IMR-90 (cell line): ENCODE data around the gene SPATA46. TPM values are rescaled to one million over a fixed set of nuclear protein-coding genes. Genes with fewer than 3 reads are reported as not detected.

Experiments
- ATAC-seq: fragments of 200-7000 bp; cut with Tn5 transposase; 2 replicates; pipeline ENCODE4 v1.9.1; 2020; ENCODE audit warnings: low read depth, mild to moderate bottlenecking, moderate library complexity
- BruUV-seq: library from RNA; stranded (reverse); fragments of 400-500 nt; replicated peaks from 2 replicates; lab custom pipeline; 2021; lab: Mats Ljungman, UMichigan
- CTCF ChIA-PET: fragments of 300-600 bp; formaldehyde crosslinking; extraction: SDS; loops from one replicate; lab custom pipeline; 2021; ENCODE audit warnings: antibody characterized with exemption; lab: Yijun Ruan, JAX
- POLR2A ChIA-PET: fragments of 300-600 bp; sonication (Branson Sonifier 250); formaldehyde crosslinking; loops from one replicate; lab custom pipeline; 2022; ENCODE audit warnings: antibody characterized with exemption; ENCODE audit not compliant: unreplicated experiment; lab: Charles Lee
- DNase-seq: peaks from one replicate; pipeline ENCODE4 v3.0.0; 2013
- H2AFZ ChIP-seq: replicated peaks from 2 replicates; pipeline ENCODE3; 2013; ENCODE audit warnings: low read length, mild to moderate bottlenecking; ENCODE audit not compliant: poor library complexity
- H2AK5ac ChIP-seq: 2 replicates; pipeline ENCODE4 v1.6.1; 2013; ENCODE audit warnings: low read depth, low read length, inconsistent platforms
- H2AK9ac ChIP-seq: replicated peaks from 2 replicates; pipeline ENCODE3; 2013; ENCODE audit warnings: mild to moderate bottlenecking, low read depth, low read length, moderate library complexity; ENCODE audit not compliant: poor library complexity
- H2BK120ac ChIP-seq: 2 replicates; pipeline ENCODE4 v1.6.1; 2013; ENCODE audit warnings: low read depth, low read length, inconsistent platforms
- H2BK15ac ChIP-seq: 3 replicates; pipeline ENCODE4 v1.6.1; 2013; ENCODE audit warnings: low read depth, low read length, inconsistent platforms
- H2BK20ac ChIP-seq: 2 replicates; pipeline ENCODE4 v1.6.1; 2013; ENCODE audit warnings: low read depth, mild to moderate bottlenecking, inconsistent platforms, low read length, moderate library complexity
- H2BK5ac ChIP-seq: 2 replicates; pipeline ENCODE4 v1.6.1; 2013; ENCODE audit warnings: mild to moderate bottlenecking, low read depth, low read length, inconsistent platforms; ENCODE audit not compliant: poor library complexity, severe bottlenecking
- H3K14ac ChIP-seq: replicated peaks from 2 replicates; pipeline ENCODE4 v1.6.1; 2013; ENCODE audit warnings: low read depth, low read length, inconsistent platforms
- H3K18ac ChIP-seq: 2 replicates; pipeline ENCODE4 v1.6.1; 2013; ENCODE audit warnings: low read depth, low read length, control low read depth
- H3K23ac ChIP-seq: 2 replicates; pipeline ENCODE4 v1.6.1; 2013; ENCODE audit warnings: low read depth, low read length, inconsistent platforms
- H3K27ac ChIP-seq: 2 replicates; pipeline ENCODE4 v1.5.1; 2013; ENCODE audit warnings: mild to moderate bottlenecking, control low read depth, low read length; ENCODE audit not compliant: insufficient read depth
- H3K27me3 ChIP-seq: 2 replicates; pipeline ENCODE4 v1.6.1; 2013; ENCODE audit warnings: low read length; ENCODE audit not compliant: control insufficient read depth, insufficient read depth
- H3K36me3 ChIP-seq: 2 replicates; pipeline ENCODE4 v1.6.1; 2013; ENCODE audit warnings: low read length, mixed read lengths; ENCODE audit not compliant: control insufficient read depth, insufficient read depth
- H3K4ac ChIP-seq: 2 replicates; pipeline ENCODE4 v1.6.1; 2013; ENCODE audit warnings: low read depth, low read length, inconsistent platforms
- H3K4me1 ChIP-seq: 2 replicates; pipeline ENCODE4 v1.6.1; 2013; ENCODE audit warnings: low read length, mixed read lengths; ENCODE audit not compliant: control insufficient read depth, insufficient read depth
- H3K4me2 ChIP-seq: 2 replicates; pipeline ENCODE4 v1.6.1; 2013; ENCODE audit warnings: low read depth, mild to moderate bottlenecking, control low read depth, low read length, moderate library complexity
- H3K4me3 ChIP-seq: 2 replicates; pipeline ENCODE4 v1.5.1; 2013; ENCODE audit warnings: low read depth, mild to moderate bottlenecking, control low read depth, low read length, moderate library complexity; ENCODE audit not compliant: insufficient read depth
- H3K56ac ChIP-seq: 2 replicates; pipeline ENCODE4 v1.6.1; 2013; ENCODE audit warnings: low read length, inconsistent platforms; ENCODE audit not compliant: insufficient read depth; ENCODE audit errors: extremely low read depth
- H3K79me1 ChIP-seq, 2 experiments: 2 replicates each; pipeline ENCODE4 v1.6.1; 2013; ENCODE audit warnings: low read length in 2 of 2, inconsistent platforms in 1 of 2, low read depth in 1 of 2
- H3K9ac ChIP-seq: 2 replicates; pipeline ENCODE4 v1.6.1; 2013; ENCODE audit warnings: low read depth, low read length, control low read depth
- H3K9me1 ChIP-seq: 2 replicates; pipeline ENCODE4 v1.6.1; 2013; ENCODE audit warnings: low read length, inconsistent platforms; ENCODE audit not compliant: insufficient read depth
- H3K9me3 ChIP-seq: 2 replicates; pipeline ENCODE4 v1.6.1; 2013; ENCODE audit warnings: low read length; ENCODE audit not compliant: control insufficient read depth, insufficient read depth
- H4K20me1 ChIP-seq: 2 replicates; pipeline ENCODE4 v1.6.1; 2013; ENCODE audit warnings: low read length, inconsistent platforms; ENCODE audit not compliant: insufficient read depth
- H4K5ac ChIP-seq: 2 replicates; pipeline ENCODE4 v1.6.1; 2013; ENCODE audit warnings: mild to moderate bottlenecking, low read depth, low read length, control low read depth
- H4K8ac ChIP-seq, 2 experiments: 2 replicates each; pipeline ENCODE4 v1.6.1; 2013; ENCODE audit warnings: low read depth in 2 of 2, low read length in 2 of 2, control low read depth in 1 of 2, inconsistent platforms in 1 of 2
- H4K91ac ChIP-seq: 2 replicates; pipeline ENCODE4 v1.6.1; 2013; ENCODE audit warnings: low read depth, low read length, inconsistent platforms; ENCODE audit not compliant: insufficient read depth
- BHLHE40 ChIP-seq: fragments of 150-350 bp; IDR thresholded peaks from 2 replicates; pipeline ENCODE4 v1.6.1; 2016; ENCODE audit warnings: mild to moderate bottlenecking, low read depth, low read length
- MXI1 ChIP-seq: IDR thresholded peaks from 2 replicates; pipeline ENCODE4 v1.6.1; 2012; ENCODE audit warnings: low read depth, mild to moderate bottlenecking, low read length, moderate library complexity, borderline replicate concordance
- NFE2L2 ChIP-seq: fragments of 150-350 bp; IDR thresholded peaks from 2 replicates; pipeline ENCODE4 v1.6.1; 2016; ENCODE audit warnings: low read depth, mild to moderate bottlenecking, low read length
- RCOR1 ChIP-seq: IDR thresholded peaks from 2 replicates; pipeline ENCODE4 v1.6.1; 2012; ENCODE audit warnings: mild to moderate bottlenecking, low read length, improper control_type of control experiment; ENCODE audit not compliant: insufficient replicate concordance
- WGBS, 2 experiments: methylation state at CpG; one replicate each; pipeline versions ENCODE4 v1.1.5 to v1.1.7; 2013; ENCODE audit warnings: missing lambda C conversion rate in 2 of 2; ENCODE audit not compliant: insufficient read length in 1 of 2; ENCODE audit errors: extremely low coverage in 2 of 2; 5-methylcytosine and 5-hydroxymethylcytosine counted together
- dilution Hi-C: fragments of 300-500 bp; cut with HindIII; formaldehyde crosslinking; loops from one replicate; pipeline ENCODE4 v1.14.3; 2018; ENCODE audit warnings: low sequenced_read_pairs; ENCODE audit not compliant: unreplicated experiment
- in situ Hi-C: fragments of 300-500 bp; cut with MboI; formaldehyde crosslinking; loops from 3 replicates; pipeline ENCODE4 v1.14.3; 2019; ENCODE audit warnings: low sequenced_read_pairs, inconsistent platforms, mixed read lengths
- intact Hi-C: fragments of 100-400 bp; cut with micrococcal nuclease; formaldehyde crosslinking; loops from 2 replicates; pipeline ENCODE4 v1.10.0; 2022
- polyA plus RNA-seq, 3 experiments: library from polyadenylated mRNA; depleted of rRNA; stranded (reverse); fragments of >200 nt; gene quantifications; 2 replicates each; pipeline ENCODE4 v1.2.3, GENCODE V29; 2012; ENCODE audit warnings: low replicate concordance in 1 of 3
- total RNA-seq: library from RNA; depleted of rRNA; stranded (reverse); fragments of >200 nt; gene quantifications from 2 replicates; pipeline ENCODE4 v1.2.3, GENCODE V29; 2012

The SPATA46 gene
- total and polyA plus RNA-seq, 2 of the 4 experiments (the other 2 are of a cell fraction), result not detected

DNA sequence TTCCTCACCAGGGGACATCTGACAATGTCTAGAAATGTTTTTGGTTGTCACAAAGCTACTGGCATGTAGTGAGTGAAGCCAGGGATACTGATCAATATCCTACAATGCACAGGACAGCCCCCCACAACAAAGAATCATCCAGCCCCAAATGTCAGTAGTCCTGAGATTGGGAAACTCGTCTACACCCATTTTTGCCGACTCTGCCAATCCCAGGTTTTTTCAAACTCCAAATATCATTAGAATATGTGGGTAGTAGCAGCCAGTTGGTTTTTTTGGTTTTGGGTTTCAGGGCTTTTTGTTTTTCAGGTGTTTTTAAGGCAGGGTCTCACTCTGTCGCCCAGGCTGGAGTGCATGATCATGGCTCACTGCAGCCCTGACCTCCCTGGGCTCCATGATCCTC, 5.9 kb downstream of the SPATA46 start:
- Histone ChIP-seq H3K18ac (no peak overlapping the region), H2BK20ac (no peak overlapping the region), H2BK15ac (no peak overlapping the region), H2AK9ac (no peak overlapping the region), H2BK5ac (no peak overlapping the region), H3K27ac (no peak overlapping the region), H2AK5ac (no peak overlapping the region), H3K9ac (no peak overlapping the region), H4K8ac (no peak overlapping the region), H4K5ac (no peak overlapping the region), H3K56ac (no peak overlapping the region), H3K27me3 (peaks cover 15% of the 10 kb centered on the region), H4K91ac (no peak overlapping the region), H3K4me3 (no peak overlapping the region), H2BK120ac (no peak overlapping the region), H3K23ac (no peak overlapping the region), H4K20me1 (no peaks in the 10 kb centered on the region), H3K36me3 (no peaks in the 10 kb centered on the region), H3K9me1 (no peaks in the 10 kb centered on the region), H3K9me3 (no peaks in the 10 kb centered on the region), H3K4ac (no peak overlapping the region), H3K14ac (no peak overlapping the region), H3K4me2 (no peak overlapping the region), H2AFZ (no peak overlapping the region), H3K79me1 (no peaks in the 10 kb centered on the region), H3K4me1 (no peaks in the 10 kb centered on the region)
- no peak for ATAC-seq
- in situ Hi-C loops (no loop called here), dilution Hi-C loops (no loop called here), intact Hi-C loops (no loop called here)
- TF ChIP-seq NFE2L2 (no peak), RCOR1 (no peak), BHLHE40 (no peak), MXI1 (no peak)
- no TSS peak for BruUV-seq
- ChIA-PET POLR2A (no interaction called here), CTCF (interaction anchor here (2.0 kb wide), 1 partner anchor 13 kb away, joined by 8 read pairs; no protein-coding TSS in a partner anchor)
- WGBS, 2 experiments, result no CpG with 5 or more reads among the region's 3 CpGs
- no peak for DNase-seq
